IPS-NIHi11 (cell line): ENCODE data around the gene RIGI.
"Not testable (repeated sequence)": the region's sequence is repeated elsewhere in the genome, so short reads cannot be mapped to it uniquely, and the experiment has no call there.

Experiments used
- DNase-seq: peaks from one replicate; pipeline ENCODE4 v3.0.0; 2012; ENCODE audit warnings: mixed read lengths, low spot score

Gene RIGI

GRCh38 chr9:32526041-32526706, at the start of gene RIGI:
RIGI (minus strand) TSS chr9:32526196; CDS start chr9:32526166, 30 bp downstream.
- DNase-seq = peak; percentile 55

- DNase-seq = no peak
Measured at GRCh38 chr9:32574858-32575257, 48.9 kb upstream of the RIGI start.

- DNase-seq = no peak
Measured at GRCh38 chr9:32573821-32574220, 47.8 kb upstream of the RIGI start.

- DNase-seq = peak; percentile 92
Measured at GRCh38 chr9:32572900-32573523, 47.0 kb upstream of the RIGI start, which contains the start of gene NDUFB6. NDUFB6 (minus strand) TSS chr9:32573159; CDS start chr9:32573060, 99 bp downstream.

- DNase-seq = peak; percentile 79
Measured at GRCh38 chr9:32571969-32572899, 46.2 kb upstream of the RIGI start.

- no peak for DNase-seq
Measured at GRCh38 chr9:32570262-32570661, 44.3 kb upstream of the RIGI start.

- DNase-seq = no peak
Measured at GRCh38 chr9:32566770-32567169, 40.8 kb upstream of the RIGI start.

- DNase-seq = no peak
Measured at GRCh38 chr9:32565967-32566366, 40.0 kb upstream of the RIGI start.

GRCh38 chr9:32558408-32558934, 32.5 kb upstream of the RIGI start:
- DNase-seq = no peak

- DNase-seq = no peak
Measured at GRCh38 chr9:32554591-32554990, 28.6 kb upstream of the RIGI start.

- DNase-seq = no peak
Measured at GRCh38 chr9:32554107-32554506, 28.1 kb upstream of the RIGI start.

GRCh38 chr9:32552172-32552872, 26.3 kb upstream of the RIGI start, which contains the start of the genes SMIM27 and TOPORS:
SMIM27 (plus strand) TSS chr9:32552327; CDS start chr9:32552435, 108 bp downstream.
TOPORS (minus strand) TSS chr9:32552586; CDS start chr9:32552436, 150 bp downstream.
- peak; percentile 84 for DNase-seq

GRCh38 chr9:32551276-32552051, 25.5 kb upstream of the RIGI start:
- no peak for DNase-seq

GRCh38 chr9:32550562-32551275, 24.7 kb upstream of the RIGI start:
- DNase-seq = peak; percentile 97

- DNase-seq = no peak
Measured at GRCh38 chr9:32550150-32550561, 24.2 kb upstream of the RIGI start.

GRCh38 chr9:32548213-32548612, 22.2 kb upstream of the RIGI start:
- DNase-seq = not testable (repeated sequence)

- no peak for DNase-seq
Measured at GRCh38 chr9:32545884-32546283, 19.9 kb upstream of the RIGI start.

GRCh38 chr9:32543047-32543446, 17.1 kb upstream of the RIGI start:
- DNase-seq = no peak

GRCh38 chr9:32533816-32534215, 7.8 kb upstream of the RIGI start:
- DNase-seq = no peak

GRCh38 chr9:32533336-32533735, 7.3 kb upstream of the RIGI start:
- DNase-seq = no peak
